MCF 10A (cell line): ENCODE measurements around the gene CIAO1. TPM values are rescaled to one million over a fixed set of nuclear protein-coding genes. Genes with fewer than 3 reads are reported as not detected.
A peak's percentile ranks its signal among the peaks of the same experiment; 100 is the strongest.

Experiments
- BruUV-seq: library from RNA; stranded (reverse); fragments of 400-500 nt; replicated peaks from 2 replicates; lab custom pipeline; 2021; lab: Mats Ljungman, UMichigan
- CTCF ChIA-PET: fragments of 300-600 bp; sonication (Branson Sonifier 250); formaldehyde crosslinking; extraction: SDS; loops from one replicate; lab custom pipeline; 2021; ENCODE audit warnings: antibody characterized with exemption, inconsistent platforms; lab: Yijun Ruan, JAX
- POLR2A ChIA-PET: fragments of 300-600, 350-650 bp; sonication (Branson Sonifier 250); formaldehyde crosslinking; extraction: SDS; loops from one replicate; lab custom pipeline; 2020; ENCODE audit warnings: antibody characterized with exemption, inconsistent platforms; lab: Yijun Ruan, JAX
- DNase-seq: peaks from one replicate; pipeline ENCODE4 v3.0.0-alpha.2; 2018; ENCODE audit not compliant: unreplicated experiment
- H3K27ac Mint-ChIP-seq: one replicate; pipeline ENCODE4 v1.8.0; 2022; ENCODE audit warnings: mild to moderate bottlenecking, low read depth, mixed read lengths; ENCODE audit not compliant: unreplicated experiment
- H3K27me3 Mint-ChIP-seq: one replicate; pipeline ENCODE4 v1.8.0; 2022; ENCODE audit warnings: mixed read lengths; ENCODE audit not compliant: insufficient read depth, unreplicated experiment
- H3K36me3 Mint-ChIP-seq: one replicate; pipeline ENCODE4 v1.8.0; 2022; ENCODE audit warnings: mild to moderate bottlenecking, moderate library complexity, mixed read lengths; ENCODE audit not compliant: insufficient read depth, unreplicated experiment
- H3K4me1 Mint-ChIP-seq: one replicate; pipeline ENCODE4 v1.8.0; 2022; ENCODE audit warnings: mixed read lengths; ENCODE audit not compliant: insufficient read depth, unreplicated experiment
- H3K4me3 Mint-ChIP-seq: one replicate; pipeline ENCODE4 v1.8.0; 2022; ENCODE audit warnings: mild to moderate bottlenecking, moderate library complexity, mixed read lengths; ENCODE audit not compliant: unreplicated experiment
- H3K9me3 Mint-ChIP-seq: one replicate; pipeline ENCODE4 v1.8.0; 2022; ENCODE audit warnings: mixed read lengths; ENCODE audit not compliant: unreplicated experiment
- intact Hi-C: fragments of 100-400 bp; cut with micrococcal nuclease; formaldehyde crosslinking; loops from 2 replicates; pipeline ENCODE4 v1.14.1; 2022
- total RNA-seq: library from RNA; stranded (reverse); gene quantifications from 2 replicates; pipeline ENCODE4 v1.2.3, GENCODE V29; 2022
- TF ChIP-seq, protein P1 (sequence below): fragments of 200-600 bp; IDR thresholded peaks from one replicate; pipeline ENCODE4 v1.8.0; 2022; ENCODE audit warnings: antibody characterized with exemption, mild to moderate bottlenecking; ENCODE audit not compliant: unreplicated experiment

The CIAO1 gene
- total RNA-seq, 1 experiment from 2014 or later = 62.3 TPM

DNA sequence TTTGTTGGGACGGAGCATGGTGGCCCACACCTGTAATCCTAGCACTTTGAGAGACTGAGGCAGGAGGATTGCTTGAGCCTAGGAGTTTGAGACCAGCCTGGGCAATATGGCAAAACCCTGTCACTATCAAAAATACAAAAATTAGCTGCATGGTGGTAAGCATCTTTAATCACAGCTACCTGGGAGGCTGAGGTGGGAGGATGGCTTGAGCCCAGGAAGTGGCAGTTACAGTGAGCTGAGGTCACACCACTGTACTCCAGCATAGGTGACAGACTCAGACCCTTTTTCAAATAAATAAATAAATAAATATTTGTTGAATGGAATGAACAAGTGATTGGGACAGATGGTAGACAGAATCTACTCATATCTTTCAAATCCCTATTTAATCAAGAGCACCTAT lies 53.4 kb downstream of the CIAO1 start:
- BruUV-seq = no TSS peak
- H3K27ac Mint-ChIP-seq = no peak overlapping the region
- no peaks in the 10 kb centered on the region for H3K9me3 Mint-ChIP-seq
- intact Hi-C loops = no loop called here
- TF ChIP-seq, protein P1, sequence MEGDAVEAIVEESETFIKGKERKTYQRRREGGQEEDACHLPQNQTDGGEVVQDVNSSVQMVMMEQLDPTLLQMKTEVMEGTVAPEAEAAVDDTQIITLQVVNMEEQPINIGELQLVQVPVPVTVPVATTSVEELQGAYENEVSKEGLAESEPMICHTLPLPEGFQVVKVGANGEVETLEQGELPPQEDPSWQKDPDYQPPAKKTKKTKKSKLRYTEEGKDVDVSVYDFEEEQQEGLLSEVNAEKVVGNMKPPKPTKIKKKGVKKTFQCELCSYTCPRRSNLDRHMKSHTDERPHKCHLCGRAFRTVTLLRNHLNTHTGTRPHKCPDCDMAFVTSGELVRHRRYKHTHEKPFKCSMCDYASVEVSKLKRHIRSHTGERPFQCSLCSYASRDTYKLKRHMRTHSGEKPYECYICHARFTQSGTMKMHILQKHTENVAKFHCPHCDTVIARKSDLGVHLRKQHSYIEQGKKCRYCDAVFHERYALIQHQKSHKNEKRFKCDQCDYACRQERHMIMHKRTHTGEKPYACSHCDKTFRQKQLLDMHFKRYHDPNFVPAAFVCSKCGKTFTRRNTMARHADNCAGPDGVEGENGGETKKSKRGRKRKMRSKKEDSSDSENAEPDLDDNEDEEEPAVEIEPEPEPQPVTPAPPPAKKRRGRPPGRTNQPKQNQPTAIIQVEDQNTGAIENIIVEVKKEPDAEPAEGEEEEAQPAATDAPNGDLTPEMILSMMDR = no peak
- H3K4me3 Mint-ChIP-seq = no peak overlapping the region
- H3K27me3 Mint-ChIP-seq = peaks cover 54% of the 10 kb centered on the region
- peaks cover 10% of the 10 kb centered on the region for H3K4me1 Mint-ChIP-seq
- no peak for DNase-seq
- no peaks in the 10 kb centered on the region for H3K36me3 Mint-ChIP-seq
- CTCF ChIA-PET = interaction anchor here (1.9 kb wide), 1 partner anchor 8 kb away, joined by 5 read pairs; no protein-coding TSS in a partner anchor
- POLR2A ChIA-PET = interaction anchor here (0.7 to 3.0 kb wide), 2 partner anchors 11 to 13 kb away, joined by 3 to 21 read pairs; no protein-coding TSS in a partner anchor

DNA sequence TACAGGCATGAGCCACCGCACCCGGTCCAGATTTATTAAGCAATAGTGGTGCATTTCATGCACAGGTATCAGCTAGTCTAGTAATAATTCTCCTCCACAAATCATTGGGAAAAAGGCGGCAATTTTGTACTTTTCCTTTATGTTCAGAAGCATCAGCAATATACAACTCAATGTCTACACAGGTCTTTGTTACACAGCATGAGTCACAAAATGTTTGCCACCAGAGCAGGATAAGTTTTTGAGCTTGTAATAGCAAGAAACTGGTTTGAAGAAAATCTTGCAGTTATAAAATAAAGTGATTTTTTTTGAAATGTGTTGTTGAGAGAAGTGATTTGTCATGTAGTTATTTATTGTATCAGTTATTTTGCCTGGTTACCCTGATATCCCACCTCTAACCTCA lies 54.3 kb downstream of the CIAO1 start:
- BruUV-seq = no TSS peak
- no peak for DNase-seq
- Mint-ChIP-seq H3K27ac (no peak overlapping the region), H3K9me3 (no peaks in the 10 kb centered on the region), H3K36me3 (no peaks in the 10 kb centered on the region), H3K4me1 (peaks cover 10% of the 10 kb centered on the region), H3K27me3 (peaks cover 63% of the 10 kb centered on the region), H3K4me3 (no peak overlapping the region)
- TF ChIP-seq, protein P1 = no peak
- ChIA-PET POLR2A (interaction anchor here (0.6 to 3.0 kb wide), 7 partner anchors 9 to 112 kb away, joined by 3 to 21 read pairs (median 4); partner anchors contain the start of genes NCAPH, SNRNP200 and STARD7), CTCF (interaction anchor here (1.1 to 1.9 kb wide), 2 partner anchors 9 to 15 kb away, joined by 3 to 5 read pairs; no protein-coding TSS in a partner anchor)
- intact Hi-C loops = no loop called here

DNA sequence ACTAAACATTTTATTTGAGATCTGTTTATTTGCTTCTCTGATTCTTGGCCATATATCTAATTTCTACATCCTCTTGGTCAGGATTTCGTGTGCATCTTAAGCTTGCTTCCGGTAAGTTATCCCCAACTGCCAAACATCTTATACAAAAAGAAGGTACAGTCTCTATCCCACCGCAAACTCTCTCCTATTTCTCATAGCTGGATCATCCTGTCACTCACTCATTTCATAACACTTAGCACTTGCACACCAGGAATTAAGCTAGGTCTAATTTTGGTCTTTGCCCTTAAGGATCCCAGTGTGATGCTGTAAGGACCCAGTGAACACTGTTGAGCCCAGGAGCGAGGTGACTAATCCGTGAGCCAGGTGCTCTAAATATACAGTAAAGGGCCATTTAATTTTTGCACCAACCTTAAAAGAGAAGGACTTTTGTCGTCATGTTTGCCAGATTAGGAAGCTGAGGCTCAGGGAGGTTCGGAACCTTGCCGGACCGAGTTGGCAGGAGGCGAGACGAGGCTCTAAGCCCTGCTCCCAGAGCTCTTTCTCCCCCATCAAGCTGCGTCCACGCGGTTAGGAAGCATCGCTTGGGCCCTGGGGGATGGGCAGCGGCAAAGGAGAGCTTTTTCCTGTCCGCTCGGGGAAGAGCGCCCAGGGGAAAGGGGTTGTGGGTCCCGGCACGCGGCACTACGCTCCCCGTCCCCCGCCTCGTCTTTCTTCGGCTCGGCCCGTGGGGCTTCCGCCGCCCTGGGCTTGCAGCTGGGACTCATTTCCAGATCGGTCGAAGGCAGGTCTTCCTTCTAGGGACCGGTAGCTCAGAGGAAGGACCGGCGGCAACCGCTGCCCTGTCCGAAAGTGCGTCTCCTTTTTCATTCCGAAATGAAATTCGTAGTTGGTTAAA lies 55.0 kb downstream of the CIAO1 start:
- BruUV-seq = no TSS peak
- no peak for DNase-seq
- Mint-ChIP-seq H3K4me1 (peaks cover 10% of the 10 kb centered on the region), H3K9me3 (no peaks in the 10 kb centered on the region), H3K4me3 (peak overlapping the region; percentile 70), H3K27me3 (peaks cover 70% of the 10 kb centered on the region), H3K27ac (no peak overlapping the region), H3K36me3 (no peaks in the 10 kb centered on the region)
- TF ChIP-seq, protein P1 = no peak
- CTCF ChIA-PET = interaction anchor here (1.1 to 1.9 kb wide), 2 partner anchors 10 to 15 kb away, joined by 3 to 5 read pairs; no protein-coding TSS in a partner anchor
- intact Hi-C loops = no loop called here
- POLR2A ChIA-PET = interaction anchor here (0.5 to 3.0 kb wide), 10 partner anchors 9 to 328 kb away, joined by 3 to 21 read pairs (median 4); partner anchors contain the start of genes NCAPH and SNRNP200

Other genes with a start within 250 kb of the CIAO1 start
- gene GPAT2, start 231.3 kb upstream of the CIAO1 start, total RNA-seq = not detected in 2 replicates
- gene ADRA2B, start 149.7 kb upstream of the CIAO1 start, total RNA-seq = not detected in 2 replicates
- not detected in 2 replicates for gene ASTL, start 127.7 kb upstream of the CIAO1 start, total RNA-seq
- gene DUSP2, start 120.8 kb upstream of the CIAO1 start, total RNA-seq = 1.3 and 3.3 TPM in 2 replicates
- gene STARD7, start 57.4 kb upstream of the CIAO1 start, total RNA-seq = 84.1 and 105 TPM in 2 replicates
- 31.5 and 40.0 TPM in 2 replicates for gene TMEM127, start 228 bp upstream of the CIAO1 start, total RNA-seq
- gene SNRNP200, start 39.3 kb downstream of the CIAO1 start, total RNA-seq = 115 and 116 TPM in 2 replicates
- gene ITPRIPL1, start 59.1 kb downstream of the CIAO1 start, total RNA-seq = not detected in 2 replicates
- 10.7 and 11.5 TPM in 2 replicates for gene NCAPH, start 69.5 kb downstream of the CIAO1 start, total RNA-seq
- not detected in 2 replicates for gene NEURL3, start 239.1 kb downstream of the CIAO1 start, total RNA-seq